ENCODE results near the gene ZNF182.
A peak's percentile ranks its signal among the peaks of the same experiment; 100 is the strongest.
"Not testable (repeated sequence)": the region's sequence is repeated elsewhere in the genome, so short reads cannot be mapped to it uniquely, and the experiment has no call there.

ZNF182 gene

GRCh38 chrX:47992669-47993068 lies 11.1 kb downstream of the ZNF182 start:
- no peak for DNase-seq

GRCh38 chrX:47992095-47992380 lies 11.8 kb downstream of the ZNF182 start:
- no peak for DNase-seq

GRCh38 chrX:47991263-47992094 lies 12.3 kb downstream of the ZNF182 start:
- peak in 1 of 5 donors; percentile 29 for DNase-seq

- DNase-seq = no peak
Observed at GRCh38 chrX:47976254-47977151, 27.3 kb downstream of the ZNF182 start.

GRCh38 chrX:47973235-47973634 lies 30.6 kb downstream of the ZNF182 start:
- DNase-seq = no peak

GRCh38 chrX:47965526-47965925 lies 38.3 kb downstream of the ZNF182 start:
- not testable (repeated sequence) for DNase-seq

- DNase-seq = not testable (repeated sequence)
Observed at GRCh38 chrX:47961830-47962229, 42.0 kb downstream of the ZNF182 start.

- DNase-seq = no peak
Observed at GRCh38 chrX:47960406-47960805, 43.4 kb downstream of the ZNF182 start.

GRCh38 chrX:47958761-47959342 lies 44.9 kb downstream of the ZNF182 start:
- DNase-seq = peak in 2 of 5 donors; percentile 3 to 5

GRCh38 chrX:47958206-47958605 lies 45.6 kb downstream of the ZNF182 start:
- DNase-seq = not testable (repeated sequence)

GRCh38 chrX:47956016-47956415 lies 47.8 kb downstream of the ZNF182 start:
- no peak for DNase-seq

- DNase-seq = not testable (repeated sequence)
Observed at GRCh38 chrX:47955295-47955694, 48.5 kb downstream of the ZNF182 start.

GRCh38 chrX:47941423-47941822 lies 62.4 kb downstream of the ZNF182 start:
- DNase-seq = no peak

- no peak for DNase-seq
Observed at GRCh38 chrX:47940448-47940847, 63.3 kb downstream of the ZNF182 start.

GRCh38 chrX:47936940-47937317 lies 66.9 kb downstream of the ZNF182 start:
- no peak for DNase-seq

- peak in 1 of 5 donors; percentile 28 for DNase-seq
Observed at GRCh38 chrX:47936224-47936939, 67.4 kb downstream of the ZNF182 start.

GRCh38 chrX:47933946-47934345 lies 69.8 kb downstream of the ZNF182 start:
- DNase-seq = no peak

- not testable (repeated sequence) for DNase-seq
Observed at GRCh38 chrX:47931970-47932369, 71.8 kb downstream of the ZNF182 start.

GRCh38 chrX:47927212-47927611 lies 76.6 kb downstream of the ZNF182 start:
- no peak for DNase-seq
